ENCODE results near the gene SLC16A8.
"Not testable (repeated sequence)": the region's sequence is repeated elsewhere in the genome, so short reads cannot be mapped to it uniquely, and the experiment has no call there.

Gene SLC16A8

DNA sequence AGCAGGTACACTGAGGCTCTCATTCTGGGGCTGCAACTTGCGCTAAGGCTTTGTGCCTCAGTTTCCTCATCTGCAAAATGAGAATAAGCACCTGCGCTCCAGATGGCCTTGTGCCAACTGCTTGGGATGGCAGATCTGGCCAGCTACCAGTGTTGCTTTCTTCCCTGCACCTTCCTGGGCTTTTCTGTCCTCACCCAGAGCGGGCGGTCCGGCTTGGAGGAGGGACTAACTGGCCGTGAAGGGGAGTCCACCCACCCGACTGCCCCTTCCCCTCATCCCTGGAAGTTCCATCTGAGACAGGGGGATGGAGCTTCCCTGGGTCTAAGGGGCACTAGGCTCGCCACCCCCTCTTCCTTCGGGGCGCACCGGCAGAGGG, 3.5 kb downstream of the SLC16A8 start:
- no peak for ATAC-seq
- TF ChIP-seq ZNF565 (CRISPR knock-in tag; conservative IDR thresholded peaks at IDR 0.05; ENCODE audit: low read depth) (no peak), RARB (CRISPR knock-in tag; IDR thresholded peaks at IDR 0.05) (no peak), ARNTL (CRISPR knock-in tag; IDR thresholded peaks at IDR 0.05; ENCODE audit: borderline replicate concordance, low read depth) (no peak), PPARA (CRISPR knock-in tag; IDR thresholded peaks at IDR 0.05; ENCODE audit: borderline replicate concordance) (no peak), BACH2 (CRISPR knock-in tag; IDR thresholded peaks at IDR 0.05; ENCODE audit: borderline replicate concordance) (no peak), ISL1 (CRISPR knock-in tag; IDR thresholded peaks at IDR 0.05) (no peak), ZNF70 (CRISPR knock-in tag; IDR thresholded peaks at IDR 0.05) (no peak), CSDC2 (CRISPR knock-in tag; IDR thresholded peaks at IDR 0.05) (no peak), TOX (CRISPR knock-in tag; IDR thresholded peaks at IDR 0.05; ENCODE audit: borderline replicate concordance) (no peak), ZC3H10 (CRISPR knock-in tag; IDR thresholded peaks at IDR 0.05) (no peak), SNAI2 (CRISPR knock-in tag; IDR thresholded peaks at IDR 0.05) (no peak), TCF4 (CRISPR knock-in tag; IDR thresholded peaks at IDR 0.05; ENCODE audit: borderline replicate concordance) (no peak), ESRRG (CRISPR knock-in tag; IDR thresholded peaks at IDR 0.05) (no peak), ZFP3 (CRISPR knock-in tag; IDR thresholded peaks at IDR 0.05) (no peak), ZNF8 (CRISPR knock-in tag; IDR thresholded peaks at IDR 0.05) (no peak)
- TF ChIP-seq, protein P1, sequence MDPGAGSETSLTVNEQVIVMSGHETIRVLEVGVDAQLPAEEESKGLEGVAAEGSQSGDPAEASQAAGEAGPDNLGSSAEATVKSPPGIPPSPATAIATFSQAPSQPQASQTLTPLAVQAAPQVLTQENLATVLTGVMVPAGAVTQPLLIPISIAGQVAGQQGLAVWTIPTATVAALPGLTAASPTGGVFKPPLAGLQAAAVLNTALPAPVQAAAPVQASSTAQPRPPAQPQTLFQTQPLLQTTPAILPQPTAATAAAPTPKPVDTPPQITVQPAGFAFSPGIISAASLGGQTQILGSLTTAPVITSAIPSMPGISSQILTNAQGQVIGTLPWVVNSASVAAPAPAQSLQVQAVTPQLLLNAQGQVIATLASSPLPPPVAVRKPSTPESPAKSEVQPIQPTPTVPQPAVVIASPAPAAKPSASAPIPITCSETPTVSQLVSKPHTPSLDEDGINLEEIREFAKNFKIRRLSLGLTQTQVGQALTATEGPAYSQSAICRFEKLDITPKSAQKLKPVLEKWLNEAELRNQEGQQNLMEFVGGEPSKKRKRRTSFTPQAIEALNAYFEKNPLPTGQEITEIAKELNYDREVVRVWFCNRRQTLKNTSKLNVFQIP (CRISPR knock-in tag; IDR thresholded peaks at IDR 0.05; ENCODE audit: borderline replicate concordance, low read depth), result no peak
- TF ChIP-seq, protein P2, sequence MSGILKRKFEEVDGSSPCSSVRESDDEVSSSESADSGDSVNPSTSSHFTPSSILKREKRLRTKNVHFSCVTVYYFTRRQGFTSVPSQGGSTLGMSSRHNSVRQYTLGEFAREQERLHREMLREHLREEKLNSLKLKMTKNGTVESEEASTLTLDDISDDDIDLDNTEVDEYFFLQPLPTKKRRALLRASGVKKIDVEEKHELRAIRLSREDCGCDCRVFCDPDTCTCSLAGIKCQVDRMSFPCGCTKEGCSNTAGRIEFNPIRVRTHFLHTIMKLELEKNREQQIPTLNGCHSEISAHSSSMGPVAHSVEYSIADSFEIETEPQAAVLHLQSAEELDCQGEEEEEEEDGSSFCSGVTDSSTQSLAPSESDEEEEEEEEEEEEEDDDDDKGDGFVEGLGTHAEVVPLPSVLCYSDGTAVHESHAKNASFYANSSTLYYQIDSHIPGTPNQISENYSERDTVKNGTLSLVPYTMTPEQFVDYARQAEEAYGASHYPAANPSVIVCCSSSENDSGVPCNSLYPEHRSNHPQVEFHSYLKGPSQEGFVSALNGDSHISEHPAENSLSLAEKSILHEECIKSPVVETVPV (CRISPR knock-in tag; IDR thresholded peaks at IDR 0.05), result no peak
- TF ChIP-seq, protein P3, sequence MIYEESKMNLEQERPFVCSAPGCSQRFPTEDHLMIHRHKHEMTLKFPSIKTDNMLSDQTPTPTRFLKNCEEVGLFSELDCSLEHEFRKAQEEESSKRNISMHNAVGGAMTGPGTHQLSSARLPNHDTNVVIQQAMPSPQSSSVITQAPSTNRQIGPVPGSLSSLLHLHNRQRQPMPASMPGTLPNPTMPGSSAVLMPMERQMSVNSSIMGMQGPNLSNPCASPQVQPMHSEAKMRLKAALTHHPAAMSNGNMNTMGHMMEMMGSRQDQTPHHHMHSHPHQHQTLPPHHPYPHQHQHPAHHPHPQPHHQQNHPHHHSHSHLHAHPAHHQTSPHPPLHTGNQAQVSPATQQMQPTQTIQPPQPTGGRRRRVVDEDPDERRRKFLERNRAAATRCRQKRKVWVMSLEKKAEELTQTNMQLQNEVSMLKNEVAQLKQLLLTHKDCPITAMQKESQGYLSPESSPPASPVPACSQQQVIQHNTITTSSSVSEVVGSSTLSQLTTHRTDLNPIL (CRISPR knock-in tag; IDR thresholded peaks at IDR 0.05; ENCODE audit: low read depth), result no peak
- TF ChIP-seq, protein P4, sequence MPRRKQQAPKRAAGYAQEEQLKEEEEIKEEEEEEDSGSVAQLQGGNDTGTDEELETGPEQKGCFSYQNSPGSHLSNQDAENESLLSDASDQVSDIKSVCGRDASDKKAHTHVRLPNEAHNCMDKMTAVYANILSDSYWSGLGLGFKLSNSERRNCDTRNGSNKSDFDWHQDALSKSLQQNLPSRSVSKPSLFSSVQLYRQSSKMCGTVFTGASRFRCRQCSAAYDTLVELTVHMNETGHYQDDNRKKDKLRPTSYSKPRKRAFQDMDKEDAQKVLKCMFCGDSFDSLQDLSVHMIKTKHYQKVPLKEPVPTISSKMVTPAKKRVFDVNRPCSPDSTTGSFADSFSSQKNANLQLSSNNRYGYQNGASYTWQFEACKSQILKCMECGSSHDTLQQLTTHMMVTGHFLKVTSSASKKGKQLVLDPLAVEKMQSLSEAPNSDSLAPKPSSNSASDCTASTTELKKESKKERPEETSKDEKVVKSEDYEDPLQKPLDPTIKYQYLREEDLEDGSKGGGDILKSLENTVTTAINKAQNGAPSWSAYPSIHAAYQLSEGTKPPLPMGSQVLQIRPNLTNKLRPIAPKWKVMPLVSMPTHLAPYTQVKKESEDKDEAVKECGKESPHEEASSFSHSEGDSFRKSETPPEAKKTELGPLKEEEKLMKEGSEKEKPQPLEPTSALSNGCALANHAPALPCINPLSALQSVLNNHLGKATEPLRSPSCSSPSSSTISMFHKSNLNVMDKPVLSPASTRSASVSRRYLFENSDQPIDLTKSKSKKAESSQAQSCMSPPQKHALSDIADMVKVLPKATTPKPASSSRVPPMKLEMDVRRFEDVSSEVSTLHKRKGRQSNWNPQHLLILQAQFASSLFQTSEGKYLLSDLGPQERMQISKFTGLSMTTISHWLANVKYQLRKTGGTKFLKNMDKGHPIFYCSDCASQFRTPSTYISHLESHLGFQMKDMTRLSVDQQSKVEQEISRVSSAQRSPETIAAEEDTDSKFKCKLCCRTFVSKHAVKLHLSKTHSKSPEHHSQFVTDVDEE (CRISPR knock-in tag; IDR thresholded peaks at IDR 0.05), result no peak

DNA sequence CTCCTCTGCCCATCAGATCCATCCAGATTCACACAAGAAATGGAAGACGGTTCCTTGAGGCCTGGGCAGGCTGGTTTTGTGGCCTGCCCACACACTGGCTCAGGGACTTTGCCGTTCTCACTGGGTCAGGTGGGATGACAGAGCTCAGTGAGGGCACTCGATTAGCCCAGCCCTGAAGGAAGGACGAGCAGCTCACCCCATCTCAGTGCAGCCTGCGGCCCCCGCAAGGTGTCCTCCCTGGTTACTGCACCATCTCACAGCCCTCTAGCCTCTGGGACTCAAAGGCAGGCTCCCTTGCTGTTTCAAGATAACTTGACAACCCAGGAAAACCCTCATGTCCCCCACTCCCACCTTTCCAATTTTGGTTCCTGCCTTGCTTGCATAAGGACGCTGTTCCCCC, 4.2 kb downstream of the SLC16A8 start:
- ATAC-seq, result no peak
- no peak for TF ChIP-seq ISL1 (CRISPR knock-in tag; IDR thresholded peaks at IDR 0.05)
- no peak for TF ChIP-seq PPARA (CRISPR knock-in tag; IDR thresholded peaks at IDR 0.05; ENCODE audit: borderline replicate concordance)
- TF ChIP-seq, protein P2 (CRISPR knock-in tag; IDR thresholded peaks at IDR 0.05), result no peak

DNA sequence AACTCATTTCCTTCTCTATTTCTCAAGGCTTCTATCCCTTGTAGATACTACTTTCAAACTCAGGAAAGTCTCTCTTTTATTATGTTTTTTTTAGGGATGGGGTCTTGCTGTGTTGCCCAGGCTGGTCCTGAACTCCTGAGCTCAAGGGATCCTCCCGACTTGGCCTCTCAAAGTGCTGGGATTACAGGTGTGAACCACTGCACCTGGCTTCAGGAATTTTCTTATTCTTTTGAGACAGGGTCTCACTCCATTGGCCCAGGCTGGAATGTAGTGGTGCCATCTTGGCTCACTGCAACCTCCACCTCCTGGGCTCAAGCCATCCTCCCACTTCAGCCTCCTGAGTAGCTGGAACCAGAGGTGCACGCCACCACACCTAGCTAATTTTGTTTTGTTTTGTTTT, 4.8 kb downstream of the SLC16A8 start:
- ATAC-seq, result not testable (repeated sequence)

DNA sequence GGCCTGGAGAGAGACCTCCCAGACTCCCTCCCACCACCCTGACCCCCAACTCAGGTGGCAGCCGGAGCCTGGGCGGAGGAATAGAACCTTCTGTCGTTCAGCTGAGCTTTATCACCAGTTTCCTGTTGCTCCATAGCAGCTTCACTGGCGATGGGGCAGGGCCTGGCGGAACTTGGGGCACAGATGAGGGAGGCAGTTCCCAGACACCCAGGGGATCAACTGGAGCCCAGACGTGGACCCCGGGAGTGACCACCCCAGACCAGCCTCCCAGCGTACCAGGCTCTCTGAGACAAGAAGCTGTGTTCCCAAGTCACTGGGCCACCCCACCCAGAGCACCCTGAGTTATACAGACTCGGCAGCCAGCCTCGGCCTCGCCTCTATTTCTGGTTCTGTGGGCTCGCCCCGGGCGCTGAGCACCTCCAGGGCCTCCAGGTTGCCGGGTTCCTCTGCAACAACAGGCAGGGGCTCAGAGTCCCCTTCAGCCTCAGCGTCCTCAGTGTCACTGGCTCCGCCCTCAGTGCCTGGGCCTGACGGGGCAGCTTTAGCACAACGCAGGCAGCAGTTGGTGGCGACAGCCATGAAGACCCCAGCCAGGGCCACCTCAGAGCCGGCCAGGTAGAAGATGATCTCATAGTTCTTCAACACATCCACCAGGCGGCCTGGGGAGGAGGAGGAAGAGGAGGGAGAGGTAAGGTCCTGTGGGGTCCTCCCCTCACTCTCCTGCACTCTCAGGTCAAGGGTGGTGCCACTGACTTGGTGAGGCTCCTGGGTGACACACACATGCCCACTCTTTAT, 5.7 kb downstream of the SLC16A8 start:
- ATAC-seq, result no peak
- no peak for TF ChIP-seq TOX (CRISPR knock-in tag; IDR thresholded peaks at IDR 0.05; ENCODE audit: borderline replicate concordance)
- no peak for TF ChIP-seq ISL1 (CRISPR knock-in tag; IDR thresholded peaks at IDR 0.05)
- no peak for TF ChIP-seq ZFP3 (CRISPR knock-in tag; IDR thresholded peaks at IDR 0.05)
